Cardiac fibroblast (primary cell): ENCODE data around the gene SEMA3B.
"Not testable (repeated sequence)": the region's sequence is repeated elsewhere in the genome, so short reads cannot be mapped to it uniquely, and the experiment has no call there.

ENCODE experiments used
- DNase-seq, 2 donors: peaks; one replicate each; pipeline versions ENCODE4 v3.0.0 to v3.0.0-alpha.2; 2010; ENCODE audit warnings: low read depth in 2 of 2
- H3K4me3 ChIP-seq, 2 donors: replicated peaks in 1 of 2; 1 replicate in 1 of 2; 2 replicates in 1 of 2; pipeline ENCODE4 v1.5.1; 2011; ENCODE audit warnings: low read depth in 2 of 2, low read length in 2 of 2, mild to moderate bottlenecking in 2 of 2, moderate library complexity in 1 of 2
- CTCF ChIP-seq: IDR thresholded peaks from one replicate; pipeline ENCODE4 v1.5.1; 2011; ENCODE audit warnings: low read depth, mild to moderate bottlenecking, low read length, inconsistent platforms

Gene SEMA3B

GRCh38 chr3:50242851-50243542 is 25.9 kb upstream of the SEMA3B start:
- peak; percentile 70 to 87 for DNase-seq
- H3K4me3 ChIP-seq: peak overlapping the region in 1 of 2 donors; percentile 10
- no peak for TF ChIP-seq CTCF

- H3K4me3 ChIP-seq: no peak overlapping the region
- no peak for TF ChIP-seq CTCF
- DNase-seq: peak in 1 of 2 donors; percentile 49
Measured at GRCh38 chr3:50243543-50243895, 25.4 kb upstream of the SEMA3B start.

- H3K4me3 ChIP-seq, DNase-seq: not testable (repeated sequence)
Measured at GRCh38 chr3:50244813-50245212, 24.1 kb upstream of the SEMA3B start.

GRCh38 chr3:50245251-50245745 is 23.6 kb upstream of the SEMA3B start:
- no peak for DNase-seq
- peak overlapping the region in 1 of 2 donors; percentile 38 for H3K4me3 ChIP-seq
- TF ChIP-seq CTCF: no peak

- H3K4me3 ChIP-seq: peak overlapping the region; percentile 29 to 38
- peak; percentile 90 for DNase-seq
- peak; percentile 99 for TF ChIP-seq CTCF
Measured at GRCh38 chr3:50245831-50246516, 23.0 kb upstream of the SEMA3B start.

- no peak for TF ChIP-seq CTCF
- DNase-seq: peak; percentile 87 to 97
- peak overlapping the region in 1 of 2 donors; percentile 38 for H3K4me3 ChIP-seq
Measured at GRCh38 chr3:50246517-50246954, 22.4 kb upstream of the SEMA3B start.

- H3K4me3 ChIP-seq: no peak overlapping the region
- no peak for TF ChIP-seq CTCF
- no peak for DNase-seq
Measured at GRCh38 chr3:50248387-50248786, 20.6 kb upstream of the SEMA3B start.
